Mesothelial cell of epicardium (in vitro differentiated cells): Measurements from ENCODE around the gene KLHDC3. TPM values are rescaled to one million over a fixed set of nuclear protein-coding genes. Genes with fewer than 3 reads are reported as not detected.

ENCODE experiments used
- DNase-seq, 2 experiments: peaks; one replicate each; pipeline ENCODE4 v3.0.0; 2021; ENCODE audit warnings: low spot score in 2 of 2; ENCODE audit not compliant: unreplicated experiment in 2 of 2
- H3K27ac Mint-ChIP-seq: 2 replicates; pipeline ENCODE4 v1.8.0; 2021; ENCODE audit warnings: mixed read lengths
- H3K27me3 Mint-ChIP-seq: 2 replicates; pipeline ENCODE4 v1.8.0; 2021; ENCODE audit warnings: low read depth, mixed read lengths
- H3K36me3 Mint-ChIP-seq: 2 replicates; pipeline ENCODE4 v1.8.0; 2021; ENCODE audit warnings: mixed read lengths
- H3K4me1 Mint-ChIP-seq: 2 replicates; pipeline ENCODE4 v1.8.0; 2021; ENCODE audit warnings: mixed read lengths
- H3K4me3 Mint-ChIP-seq: 2 replicates; pipeline ENCODE4 v1.8.0; 2021; ENCODE audit warnings: mild to moderate bottlenecking, moderate library complexity, mixed read lengths
- H3K9me3 Mint-ChIP-seq: 2 replicates; pipeline ENCODE4 v1.8.0; 2021; ENCODE audit warnings: mixed read lengths
- total RNA-seq: library from RNA; stranded (reverse); gene quantifications from 3 replicates; pipeline ENCODE4 v1.2.1, GENCODE V29; 2021
- TF ChIP-seq, protein P1 (sequence below): fragments of 200-600 bp; sonication (generic); IDR thresholded peaks from one replicate; pipeline ENCODE4 v1.5.0; 2021; ENCODE audit warnings: antibody characterized with exemption; ENCODE audit not compliant: unreplicated experiment

KLHDC3 gene
- total RNA-seq, 1 donor from 2014 or later = 95.1 TPM

DNA sequence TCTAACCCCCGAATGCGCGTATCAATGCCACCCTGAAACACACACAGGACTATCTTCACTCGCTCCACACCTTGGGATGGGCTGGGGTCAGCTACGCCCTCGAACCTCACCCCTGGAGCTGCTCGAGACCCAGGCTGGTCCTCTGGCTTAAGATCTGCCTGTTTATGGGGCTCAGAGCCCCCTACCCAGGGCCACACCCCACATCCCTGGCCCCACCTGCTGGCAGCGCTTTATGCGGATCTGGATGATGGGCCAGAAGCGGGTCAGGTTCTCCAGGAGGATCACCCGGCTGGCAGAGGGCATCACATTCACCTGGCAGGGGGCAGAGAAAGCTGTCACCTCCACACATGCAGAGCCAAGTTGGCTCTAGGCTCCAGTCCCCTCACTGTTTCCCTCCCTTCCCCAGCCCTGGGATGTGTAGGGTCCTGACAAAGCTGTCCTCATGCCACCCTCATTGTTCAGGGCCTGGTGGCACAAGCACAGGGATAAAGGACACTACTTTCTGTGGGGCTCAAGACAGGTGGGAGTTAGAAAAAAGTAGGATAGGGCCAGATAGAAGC lies 31.4 kb downstream of the KLHDC3 start:
- peaks cover 49% of the 10 kb centered on the region for H3K36me3 Mint-ChIP-seq
- TF ChIP-seq, protein P1, sequence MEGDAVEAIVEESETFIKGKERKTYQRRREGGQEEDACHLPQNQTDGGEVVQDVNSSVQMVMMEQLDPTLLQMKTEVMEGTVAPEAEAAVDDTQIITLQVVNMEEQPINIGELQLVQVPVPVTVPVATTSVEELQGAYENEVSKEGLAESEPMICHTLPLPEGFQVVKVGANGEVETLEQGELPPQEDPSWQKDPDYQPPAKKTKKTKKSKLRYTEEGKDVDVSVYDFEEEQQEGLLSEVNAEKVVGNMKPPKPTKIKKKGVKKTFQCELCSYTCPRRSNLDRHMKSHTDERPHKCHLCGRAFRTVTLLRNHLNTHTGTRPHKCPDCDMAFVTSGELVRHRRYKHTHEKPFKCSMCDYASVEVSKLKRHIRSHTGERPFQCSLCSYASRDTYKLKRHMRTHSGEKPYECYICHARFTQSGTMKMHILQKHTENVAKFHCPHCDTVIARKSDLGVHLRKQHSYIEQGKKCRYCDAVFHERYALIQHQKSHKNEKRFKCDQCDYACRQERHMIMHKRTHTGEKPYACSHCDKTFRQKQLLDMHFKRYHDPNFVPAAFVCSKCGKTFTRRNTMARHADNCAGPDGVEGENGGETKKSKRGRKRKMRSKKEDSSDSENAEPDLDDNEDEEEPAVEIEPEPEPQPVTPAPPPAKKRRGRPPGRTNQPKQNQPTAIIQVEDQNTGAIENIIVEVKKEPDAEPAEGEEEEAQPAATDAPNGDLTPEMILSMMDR = no peak
- no peak overlapping the region for H3K27ac Mint-ChIP-seq
- no peaks in the 10 kb centered on the region for H3K27me3 Mint-ChIP-seq
- no peak overlapping the region for H3K4me3 Mint-ChIP-seq
- no peaks in the 10 kb centered on the region for H3K9me3 Mint-ChIP-seq
- DNase-seq = no peak
- H3K4me1 Mint-ChIP-seq = peaks cover 3% of the 10 kb centered on the region

DNA sequence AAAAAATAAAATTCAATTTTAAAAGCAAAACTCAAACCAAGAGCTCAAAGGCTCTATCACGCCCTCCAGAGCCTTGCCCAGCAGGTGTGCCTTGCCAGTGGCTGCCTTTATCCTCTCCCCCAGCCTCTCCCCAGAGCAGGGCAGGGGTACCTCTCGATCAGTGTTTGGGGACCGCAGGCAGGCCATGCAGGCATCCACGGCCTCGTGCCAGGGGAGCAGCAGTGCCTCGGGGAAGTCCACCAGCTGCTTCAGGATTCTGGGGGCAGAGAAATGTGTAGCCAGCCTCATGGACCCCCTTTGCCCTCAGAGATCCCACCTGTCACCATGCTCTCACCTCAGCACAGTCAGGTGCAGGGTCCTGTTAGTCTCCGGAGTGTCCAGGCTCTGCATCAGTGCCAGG lies 33.9 kb downstream of the KLHDC3 start:
- H3K27ac Mint-ChIP-seq = no peak overlapping the region
- no peak for DNase-seq
- H3K27me3 Mint-ChIP-seq = no peaks in the 10 kb centered on the region
- no peaks in the 10 kb centered on the region for H3K9me3 Mint-ChIP-seq
- TF ChIP-seq, protein P1 = no peak
- peaks cover 44% of the 10 kb centered on the region for H3K36me3 Mint-ChIP-seq
- no peak overlapping the region for H3K4me3 Mint-ChIP-seq
- H3K4me1 Mint-ChIP-seq = peaks cover 29% of the 10 kb centered on the region

DNA sequence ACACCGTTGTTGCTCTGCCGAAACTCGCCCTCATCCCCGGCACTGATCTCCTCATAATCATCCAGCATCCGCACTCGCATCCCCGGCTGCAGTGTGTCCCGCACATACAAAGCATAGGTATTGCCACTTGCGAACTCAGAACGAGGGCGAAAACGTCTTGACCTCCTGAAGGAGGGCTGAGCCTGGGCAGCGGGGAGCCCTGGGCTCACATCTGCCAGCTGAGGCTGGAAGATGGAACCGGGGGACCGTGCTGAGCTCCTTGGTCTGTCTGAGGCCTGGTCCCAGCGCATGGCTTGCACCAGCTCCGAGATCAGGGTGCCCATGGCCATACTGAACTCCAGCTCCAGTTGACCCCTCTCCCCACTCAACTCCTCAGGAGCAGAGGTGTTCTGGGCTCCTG lies 36.9 kb downstream of the KLHDC3 start:
- H3K27ac Mint-ChIP-seq = peak overlapping the region; percentile 47
- no peak for DNase-seq
- H3K4me3 Mint-ChIP-seq = peak overlapping the region; percentile 18
- no peaks in the 10 kb centered on the region for H3K27me3 Mint-ChIP-seq
- no peaks in the 10 kb centered on the region for H3K9me3 Mint-ChIP-seq
- peaks cover 35% of the 10 kb centered on the region for H3K4me1 Mint-ChIP-seq
- peaks cover 39% of the 10 kb centered on the region for H3K36me3 Mint-ChIP-seq
- TF ChIP-seq, protein P1 = no peak

DNA sequence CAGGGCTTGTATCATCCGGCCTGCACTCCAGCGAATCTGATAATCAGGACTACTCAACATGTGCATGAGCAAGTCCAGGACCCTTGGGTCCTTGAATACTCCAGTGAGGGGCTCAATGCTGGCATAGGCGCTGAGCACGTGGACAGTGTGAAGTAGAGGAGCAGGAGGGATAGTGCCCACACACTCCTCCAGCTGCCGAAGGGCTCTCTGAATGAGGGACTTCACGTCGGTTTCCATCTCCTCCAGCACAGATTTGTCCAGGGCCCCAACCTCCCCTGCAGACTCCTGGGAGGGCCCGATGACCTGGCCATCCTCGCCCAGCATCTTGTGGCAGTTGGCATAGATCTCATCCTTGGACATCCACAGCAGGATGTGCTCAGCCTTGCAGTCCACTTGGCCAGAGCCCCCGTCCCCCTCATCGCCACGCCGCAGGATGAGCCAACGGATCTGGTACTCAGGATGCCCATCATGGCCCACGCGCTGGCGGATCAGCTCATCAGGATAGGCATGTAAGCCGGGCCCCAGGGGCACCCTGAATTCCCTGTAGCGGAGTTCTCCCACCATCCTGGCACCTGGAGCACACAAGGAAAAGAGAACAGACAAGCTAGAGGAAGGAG lies 38.3 kb downstream of the KLHDC3 start:
- Mint-ChIP-seq H3K27me3 (no peaks in the 10 kb centered on the region), H3K9me3 (no peaks in the 10 kb centered on the region), H3K4me1 (peaks cover 35% of the 10 kb centered on the region), H3K4me3 (peak overlapping the region; percentile 95), H3K27ac (peak overlapping the region; percentile 99), H3K36me3 (peaks cover 35% of the 10 kb centered on the region)
- TF ChIP-seq, protein P1 = no peak
- no peak for DNase-seq

DNA sequence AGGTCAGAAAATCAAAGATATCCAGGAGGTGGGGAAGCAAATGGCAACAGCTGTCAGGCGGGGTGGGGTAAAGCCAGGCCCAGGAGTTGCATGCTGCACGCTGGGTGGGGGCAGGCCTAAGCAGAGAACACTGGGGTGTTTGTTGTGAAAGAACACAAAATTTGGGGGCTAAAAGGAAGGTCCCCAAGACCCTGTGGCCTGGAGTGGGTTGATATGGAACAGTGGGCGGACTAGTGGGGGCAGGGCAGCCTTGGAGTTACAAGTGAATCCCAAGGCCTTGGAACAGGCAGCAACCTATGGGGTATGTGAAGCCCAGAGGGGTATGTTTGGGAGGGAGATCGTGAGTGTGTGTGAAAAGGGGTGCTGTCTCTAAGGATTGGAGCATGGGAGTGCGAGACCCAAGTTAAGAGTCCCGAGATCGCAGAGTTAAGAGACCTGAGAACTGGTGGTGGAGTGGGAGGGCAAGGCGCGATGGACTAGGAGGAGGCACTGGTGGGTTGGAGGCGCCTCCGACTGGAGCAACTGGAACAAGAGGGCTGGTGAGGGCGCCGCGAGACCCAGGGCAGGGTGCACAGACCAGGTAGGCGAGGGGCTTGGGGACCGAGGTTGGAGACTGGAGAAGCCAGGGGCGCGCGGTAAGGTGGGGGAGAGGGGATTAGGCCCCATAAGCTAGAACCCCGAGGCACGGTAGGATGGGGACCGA lies 38.9 kb downstream of the KLHDC3 start:
- peak overlapping the region; percentile 95 for H3K4me3 Mint-ChIP-seq
- H3K4me1 Mint-ChIP-seq = peaks cover 37% of the 10 kb centered on the region
- TF ChIP-seq, protein P1 = no peak
- no peaks in the 10 kb centered on the region for H3K27me3 Mint-ChIP-seq
- peak overlapping the region; percentile 99 for H3K27ac Mint-ChIP-seq
- no peaks in the 10 kb centered on the region for H3K9me3 Mint-ChIP-seq
- peaks cover 32% of the 10 kb centered on the region for H3K36me3 Mint-ChIP-seq
- DNase-seq = no peak
